HL-60/S4 treated with phorbol 12-myristate 13-acetate at 8.2 ng/mL for 4 days and 3 days (cell line): ENCODE measurements around the gene IL12B.
"Not testable (repeated sequence)": the region's sequence is repeated elsewhere in the genome, so short reads cannot be mapped to it uniquely, and the experiment has no call there.

Experiments used
- in situ Hi-C: fragments of 300-500 bp; cut with MboI; formaldehyde crosslinking; loops from 2 replicates; pipeline ENCODE4 v1.15.0; 2022; ENCODE audit warnings: low sequenced_read_pairs

Gene IL12B

DNA sequence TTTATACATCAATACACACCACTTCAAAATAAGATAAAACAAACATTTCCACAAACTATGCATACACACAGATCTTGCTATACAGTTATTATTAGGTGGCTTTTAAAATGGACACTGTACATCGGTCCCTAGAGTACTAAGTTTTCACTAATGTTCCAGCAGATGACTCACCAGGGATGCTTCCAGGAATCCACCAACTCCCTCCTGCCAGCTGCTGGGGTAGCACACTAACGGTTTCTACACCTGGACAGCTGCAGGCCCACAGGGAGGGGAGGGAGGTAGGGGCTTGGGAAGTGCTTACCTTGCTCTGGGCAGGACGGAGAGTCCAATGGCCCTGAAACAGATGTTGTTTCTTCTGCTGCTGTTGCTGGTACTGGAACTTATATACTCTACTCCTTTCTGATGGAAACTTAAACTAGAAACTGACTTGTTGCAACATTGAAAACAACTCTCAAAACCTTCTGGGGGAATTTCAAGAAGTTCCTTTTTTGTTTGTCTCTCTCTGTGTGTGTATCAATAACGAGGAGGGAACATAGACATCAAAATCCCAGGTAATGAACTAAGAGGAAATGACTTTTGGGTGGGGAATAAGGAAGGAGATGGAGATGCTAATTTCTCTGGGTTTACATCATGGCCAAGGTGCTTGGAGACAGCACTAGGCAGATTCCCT, at the start of gene IL12B:
Gene IL12B (minus strand): TSS at position 357 of the 670 bp plus-strand sequence. CDS start 3,705 bp downstream, outside the sequence.
- in situ Hi-C loops = no loop called here

DNA sequence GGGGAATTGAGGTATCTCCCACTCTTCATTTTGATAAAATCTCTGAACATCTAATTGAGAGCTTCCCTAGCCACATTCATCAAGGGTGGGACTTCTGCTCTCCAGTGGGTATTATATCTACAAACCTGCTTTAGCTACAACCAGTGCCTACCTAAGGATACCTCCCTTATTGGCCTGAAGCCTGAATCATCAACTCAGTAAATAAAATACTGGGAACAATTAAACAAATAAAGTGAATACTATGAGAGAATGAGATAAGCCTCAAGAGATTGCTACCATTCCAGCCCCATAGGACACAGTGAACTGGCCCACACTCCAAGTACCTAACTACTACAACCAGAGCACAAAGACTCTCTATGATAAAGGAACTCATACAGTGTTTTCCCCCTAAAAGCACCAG, 47.4 kb upstream of the IL12B start:
- in situ Hi-C loops = no loop called here

DNA sequence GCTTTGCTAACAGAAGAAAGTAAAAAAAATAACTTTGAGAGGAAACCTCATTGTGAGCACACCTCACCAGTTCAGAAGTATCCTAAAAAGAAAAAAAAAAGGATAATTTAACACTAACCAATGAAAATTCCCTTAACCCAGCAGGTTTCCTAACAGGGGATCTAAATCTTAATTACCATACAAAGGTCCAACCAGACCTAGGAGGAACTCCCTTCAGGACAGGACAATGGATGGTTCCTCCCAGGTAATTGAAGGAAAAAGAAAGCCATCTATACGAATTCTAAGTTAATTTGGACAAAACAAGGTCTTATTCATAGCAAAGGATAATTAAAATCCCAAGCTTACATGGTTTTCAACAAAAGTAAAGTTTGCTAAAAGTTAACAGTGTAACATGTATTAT, 37.6 kb upstream of the IL12B start:
- in situ Hi-C loops = not testable (repeated sequence)

DNA sequence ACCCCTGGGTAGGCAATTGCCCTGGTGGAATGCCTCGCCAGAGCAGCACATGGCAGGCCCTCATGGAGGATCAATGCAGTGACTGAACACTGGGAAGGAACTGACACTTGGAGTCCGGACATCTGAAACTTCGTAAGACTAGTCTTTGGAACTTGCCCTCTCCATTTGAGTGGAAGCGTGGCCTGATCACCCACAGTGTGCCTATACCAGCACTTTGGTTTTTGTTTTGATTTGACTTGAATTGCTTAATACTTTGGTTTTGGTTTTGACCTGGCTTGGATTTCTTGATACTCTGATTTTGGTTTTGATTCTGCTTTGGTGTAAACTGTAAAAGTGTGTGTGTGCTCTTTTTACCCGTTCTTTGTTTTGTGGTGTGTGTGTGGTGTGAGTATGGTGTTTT, 36.5 kb upstream of the IL12B start:
- in situ Hi-C loops = not testable (repeated sequence)

DNA sequence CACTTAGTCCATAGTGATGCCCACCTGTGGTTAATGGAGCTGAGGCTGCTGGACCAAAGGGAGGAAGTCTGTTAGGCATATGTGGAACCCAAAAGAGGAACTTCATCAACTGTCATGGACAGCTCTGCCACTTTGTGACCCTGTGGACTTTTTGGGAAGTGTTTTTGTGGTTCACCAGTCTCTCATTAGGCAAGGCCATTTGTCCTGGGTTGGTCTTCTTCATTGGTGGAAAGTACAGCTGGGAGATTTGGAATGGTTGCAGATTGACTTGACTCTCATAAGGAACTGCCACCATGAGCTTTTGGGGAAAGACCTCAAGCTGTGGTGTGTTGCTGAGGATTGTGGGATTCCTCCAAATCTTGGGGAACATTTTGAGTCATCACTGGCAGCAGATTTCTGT, 31.9 kb upstream of the IL12B start:
- in situ Hi-C loops = no loop called here

DNA sequence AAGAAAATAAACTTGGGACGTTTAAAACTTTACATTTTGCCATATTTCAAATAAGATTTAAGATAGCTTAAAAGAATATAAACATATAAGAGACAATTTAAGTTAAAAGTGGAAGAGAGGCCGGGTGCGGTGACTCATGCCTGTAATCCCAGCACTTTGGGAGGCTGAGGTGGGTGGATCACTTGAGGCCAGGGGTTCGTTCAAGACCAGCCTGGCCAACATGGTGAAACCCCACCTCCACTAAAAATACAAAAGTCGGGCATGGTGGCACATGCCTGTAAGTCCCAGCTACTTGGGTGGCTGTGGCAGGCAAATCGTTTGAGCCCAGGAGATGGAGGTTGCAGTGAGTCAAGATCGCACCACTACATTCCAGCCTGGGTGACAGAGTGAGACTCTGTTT, 29.6 kb upstream of the IL12B start:
- in situ Hi-C loops = not testable (repeated sequence)

DNA sequence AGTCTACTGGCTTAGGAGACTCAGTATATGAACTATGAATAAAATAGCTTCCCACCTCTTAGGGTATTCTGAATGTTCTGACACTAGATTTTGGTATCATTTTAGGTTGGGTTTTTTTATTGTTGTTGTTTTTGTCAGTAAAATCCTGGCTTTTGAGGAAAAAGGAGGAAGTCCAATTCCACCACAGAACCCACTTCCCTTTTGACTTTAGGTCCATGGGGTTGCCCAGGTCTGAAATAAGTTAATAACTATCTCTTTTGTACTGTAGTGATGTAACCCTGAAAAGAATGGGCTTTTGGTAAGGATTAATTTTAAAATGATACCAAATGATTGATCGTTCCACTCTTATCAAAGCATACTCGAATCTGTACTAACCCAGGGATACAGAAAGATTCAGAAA, 29.1 kb upstream of the IL12B start:
- in situ Hi-C loops = no loop called here

DNA sequence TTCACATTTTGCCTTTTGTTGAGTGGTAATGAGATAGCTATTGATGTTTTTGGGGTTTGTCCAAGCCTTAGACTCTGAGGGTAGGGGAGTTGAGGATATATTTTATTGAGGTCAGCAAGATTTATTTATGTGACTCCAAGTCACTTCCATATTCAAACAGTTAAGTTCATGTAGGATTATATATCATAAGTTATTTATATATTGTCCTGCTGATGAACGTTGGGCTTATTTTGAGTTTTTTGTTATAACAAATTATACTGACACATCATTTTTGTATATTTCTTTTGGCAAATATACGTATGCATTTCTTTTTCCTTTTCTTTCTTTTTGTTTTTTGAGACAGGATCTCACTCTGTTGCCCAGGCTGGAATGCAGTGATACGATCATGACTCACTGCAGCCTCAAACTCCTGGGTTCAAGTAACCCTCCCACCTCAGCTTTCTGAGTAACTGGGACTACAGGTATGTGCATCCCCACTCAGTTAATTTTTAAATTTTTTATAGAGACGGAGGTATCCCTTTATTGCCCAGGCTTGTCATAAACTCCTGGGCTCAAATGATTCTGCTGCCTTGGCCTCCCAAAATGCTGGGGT, 23.5 kb upstream of the IL12B start:
- in situ Hi-C loops = no loop called here

DNA sequence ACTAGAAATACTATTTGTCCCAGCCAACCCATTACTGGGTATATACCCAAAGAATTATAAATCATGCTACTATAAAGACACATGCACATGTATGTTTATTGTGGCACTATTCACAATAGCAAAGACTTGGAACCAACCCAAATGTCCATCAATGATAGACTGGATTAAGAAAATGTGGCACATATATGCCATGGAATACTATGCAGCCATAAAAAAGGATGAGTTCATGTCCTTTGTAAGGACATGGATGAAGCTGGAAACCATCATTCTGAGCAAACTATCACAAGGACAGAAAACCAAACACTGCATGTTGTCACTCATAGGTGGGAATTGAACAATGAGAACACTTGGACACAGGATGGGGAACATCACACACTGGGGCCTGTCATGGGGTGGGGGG, 20.4 kb upstream of the IL12B start:
- in situ Hi-C loops = not testable (repeated sequence)

DNA sequence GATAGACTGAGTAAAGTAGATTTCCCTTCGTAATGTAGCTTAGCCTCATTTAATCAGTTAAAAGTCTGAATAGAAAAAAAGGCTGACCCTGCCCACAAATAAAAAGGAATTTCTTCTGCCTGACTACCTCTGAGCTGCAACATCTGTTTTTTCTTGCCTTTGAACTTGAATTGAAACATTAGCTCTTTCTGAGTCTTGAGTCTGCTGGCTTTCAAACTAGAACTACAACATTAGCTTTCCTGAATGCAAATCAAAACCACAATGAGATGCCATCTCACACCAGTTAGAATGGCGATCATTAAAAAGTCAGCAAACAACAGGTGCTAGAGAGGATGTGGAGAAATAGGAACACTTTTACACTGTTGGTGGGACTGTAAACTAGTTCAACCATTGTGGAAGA, 19.9 kb upstream of the IL12B start:
- in situ Hi-C loops = not testable (repeated sequence)

DNA sequence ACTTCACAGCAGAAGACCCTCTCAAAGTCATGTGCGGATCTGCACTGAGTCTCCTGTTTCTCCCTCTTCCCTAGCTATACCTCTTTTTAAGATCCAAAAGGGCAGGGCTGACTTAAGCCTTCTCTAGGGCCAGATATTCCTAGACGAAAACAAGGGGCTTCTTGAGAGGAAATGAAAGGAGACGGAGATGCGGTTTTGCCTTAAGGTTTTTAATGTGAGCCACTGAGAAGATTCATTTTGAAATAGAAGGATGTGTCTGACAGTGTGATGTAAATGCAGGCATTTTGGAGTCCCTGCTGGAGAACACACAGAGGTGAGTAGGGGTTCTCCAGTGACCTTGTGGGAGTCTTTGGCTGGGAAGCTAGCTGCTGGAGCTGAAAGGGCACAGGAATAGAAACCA, 15.6 kb upstream of the IL12B start:
- in situ Hi-C loops = no loop called here

DNA sequence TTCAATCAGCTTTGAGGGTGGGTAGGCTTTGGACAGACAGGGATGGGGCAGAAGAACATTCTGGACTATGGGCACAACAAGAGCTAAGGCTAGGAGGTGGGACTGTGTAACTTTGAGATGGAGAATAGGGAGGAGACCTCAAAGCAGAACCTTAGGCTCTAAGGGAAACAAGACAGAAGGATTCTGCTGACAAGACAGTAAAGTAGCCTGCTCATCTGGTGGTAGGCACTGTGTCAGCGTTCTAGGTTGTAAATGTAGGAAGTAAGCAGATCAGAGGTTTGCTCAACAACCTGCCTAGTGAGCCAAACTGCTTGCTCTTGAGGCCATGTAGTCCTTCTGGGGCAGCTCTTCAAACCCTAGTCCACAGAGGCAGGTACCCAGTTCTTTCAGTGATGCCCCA, 15.0 kb upstream of the IL12B start:
- in situ Hi-C loops = no loop called here

DNA sequence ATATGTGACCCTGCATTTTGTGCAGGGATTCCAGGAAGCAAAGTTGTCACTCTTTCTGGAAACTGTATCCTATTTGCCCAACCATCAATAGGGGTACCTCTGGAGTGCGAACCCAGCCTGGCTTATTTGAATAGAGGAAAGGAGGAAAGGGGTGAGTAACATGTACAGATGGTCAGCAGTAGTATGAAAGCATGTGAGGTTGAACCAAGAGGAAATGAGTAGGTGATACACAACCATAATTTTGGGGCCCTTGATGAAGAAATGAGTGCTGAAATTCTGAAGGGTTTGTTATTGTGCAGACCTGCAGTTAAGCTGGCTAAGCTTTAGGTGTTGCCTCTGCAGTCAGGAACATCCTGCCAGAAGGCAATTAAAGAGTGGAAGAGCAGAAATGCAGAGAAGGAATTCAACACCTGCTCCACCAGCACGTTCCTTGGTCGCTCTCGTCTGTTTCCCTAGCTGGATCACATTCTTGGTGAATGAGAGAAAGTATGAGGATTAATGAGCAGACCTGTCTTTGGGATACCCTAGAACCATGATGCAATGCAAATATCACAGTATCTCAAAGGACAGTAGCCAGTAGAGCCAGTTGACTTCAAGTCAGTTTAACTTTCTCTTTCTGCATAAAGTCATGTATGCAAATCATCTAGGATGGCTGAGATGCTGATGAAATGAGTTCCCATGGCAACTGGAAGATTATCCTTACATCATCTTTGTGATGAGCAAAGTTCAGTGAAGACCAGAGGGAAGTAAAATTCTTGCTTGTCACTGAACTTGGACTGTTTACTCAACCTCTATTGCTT, 13.2 kb upstream of the IL12B start:
- in situ Hi-C loops = no loop called here

DNA sequence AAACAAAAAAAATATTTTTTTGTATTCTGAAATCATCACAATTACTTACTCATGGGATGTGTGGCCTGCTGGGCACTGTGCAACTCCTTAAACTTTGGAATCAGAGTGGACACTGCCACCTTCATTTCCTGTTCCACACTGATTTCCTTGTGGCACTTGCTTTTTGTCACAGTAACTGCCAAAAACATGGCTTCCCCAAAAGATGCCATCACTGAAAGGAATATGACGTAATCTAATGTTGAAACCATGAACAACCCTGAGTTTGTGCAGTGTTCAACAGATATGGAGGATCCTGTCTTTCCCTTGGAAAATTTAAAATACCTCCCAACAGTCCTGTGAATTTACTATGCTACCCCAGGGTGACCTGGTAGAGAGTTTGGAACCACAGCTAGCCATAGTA, 12.6 kb upstream of the IL12B start:
- in situ Hi-C loops = no loop called here

DNA sequence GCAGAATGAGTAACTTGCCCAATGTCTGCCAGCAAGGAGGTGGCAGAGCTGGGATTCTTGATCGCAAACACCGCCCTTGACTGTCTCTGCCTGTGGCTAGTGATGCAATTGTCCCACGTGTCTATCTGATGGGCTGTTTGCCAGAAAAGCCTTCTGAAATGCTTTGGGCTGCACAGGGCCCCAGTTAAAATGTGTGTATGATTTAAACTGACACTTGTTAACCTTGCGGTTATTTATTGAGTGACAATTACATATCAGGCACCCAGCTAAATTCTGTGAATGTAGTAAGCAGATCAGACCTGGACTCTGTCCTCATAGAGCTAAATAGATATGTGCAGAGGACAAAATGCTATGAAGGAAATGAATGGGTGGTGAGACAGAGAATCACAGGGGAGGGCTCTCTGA, 11.6 kb upstream of the IL12B start:
- in situ Hi-C loops = no loop called here

DNA sequence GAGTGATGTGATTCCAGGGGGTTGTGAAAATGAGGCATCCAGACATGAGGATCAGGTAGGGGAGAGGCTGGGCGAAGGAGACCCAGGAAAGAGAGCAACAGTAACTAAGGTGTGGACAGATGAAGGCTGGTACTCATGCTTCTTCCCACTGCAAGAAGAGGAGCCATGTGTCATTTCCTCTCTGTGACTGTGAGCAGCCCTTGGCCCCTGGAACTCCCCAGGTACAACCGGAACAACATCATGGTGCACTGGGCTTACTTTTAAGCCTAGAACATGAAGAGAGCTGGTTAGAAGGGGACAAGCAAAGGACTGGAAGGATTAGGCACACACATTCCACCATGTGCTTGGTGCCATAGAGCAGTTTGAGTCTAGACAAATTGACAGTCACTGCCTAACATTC, 10.9 kb upstream of the IL12B start:
- in situ Hi-C loops = no loop called here

DNA sequence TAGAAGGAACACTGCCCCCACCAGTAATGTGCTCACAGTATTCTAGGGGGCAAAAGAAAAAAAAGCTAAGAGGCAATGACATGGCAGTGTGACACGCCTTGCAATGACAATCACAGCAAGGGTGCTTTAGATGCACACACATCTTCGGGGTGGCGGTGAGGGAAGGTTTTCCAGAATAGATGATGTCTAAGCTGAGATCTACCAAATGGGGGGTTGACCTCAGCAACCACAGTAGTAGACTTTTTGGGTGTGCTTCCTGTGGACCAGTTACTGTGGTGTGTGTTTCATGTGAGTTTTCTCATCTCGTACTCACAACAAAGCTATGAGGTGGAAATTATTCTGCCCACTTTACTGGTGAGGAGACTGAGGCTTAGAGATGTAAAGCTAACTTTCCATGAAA, 10.2 kb upstream of the IL12B start:
- in situ Hi-C loops = no loop called here

DNA sequence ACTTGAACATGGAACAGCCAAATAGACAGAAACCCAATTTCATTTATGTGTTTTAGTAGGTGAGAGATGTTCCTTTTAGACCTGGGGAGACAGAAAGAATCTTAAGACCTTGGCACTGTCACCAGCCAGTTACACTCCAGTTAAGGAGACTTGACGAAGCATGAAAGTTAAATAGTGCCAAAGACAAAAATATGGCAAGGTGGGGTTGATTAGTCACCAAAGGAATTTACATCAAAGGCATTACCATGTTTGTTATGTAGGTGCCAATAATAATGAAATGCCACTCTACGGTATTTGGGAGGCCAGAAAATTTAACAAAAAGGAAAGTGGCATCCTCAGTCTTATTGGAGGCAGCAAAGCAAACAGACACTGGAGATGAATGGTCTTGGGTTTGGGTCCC, 9.2 kb upstream of the IL12B start:
- in situ Hi-C loops = no loop called here

DNA sequence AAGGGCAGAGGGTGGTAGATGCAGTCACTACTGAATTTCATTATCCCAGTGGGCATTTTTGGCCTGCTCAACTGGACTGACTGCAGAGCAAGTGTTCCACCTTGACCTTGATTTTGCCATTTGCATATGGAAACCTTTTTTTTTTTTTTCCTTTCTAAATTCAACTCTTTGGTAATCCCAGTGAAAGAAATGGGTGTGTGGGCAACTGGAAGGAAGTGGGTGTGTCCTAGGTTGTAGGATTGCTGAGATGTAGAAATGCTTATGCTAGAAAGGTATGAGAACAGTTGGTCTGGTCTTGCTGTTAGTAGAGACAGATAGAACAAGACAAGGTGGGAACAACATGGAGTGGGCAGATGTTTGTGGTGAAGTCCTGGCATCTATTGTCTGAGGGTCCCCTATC, 7.8 kb upstream of the IL12B start:
- in situ Hi-C loops = no loop called here

DNA sequence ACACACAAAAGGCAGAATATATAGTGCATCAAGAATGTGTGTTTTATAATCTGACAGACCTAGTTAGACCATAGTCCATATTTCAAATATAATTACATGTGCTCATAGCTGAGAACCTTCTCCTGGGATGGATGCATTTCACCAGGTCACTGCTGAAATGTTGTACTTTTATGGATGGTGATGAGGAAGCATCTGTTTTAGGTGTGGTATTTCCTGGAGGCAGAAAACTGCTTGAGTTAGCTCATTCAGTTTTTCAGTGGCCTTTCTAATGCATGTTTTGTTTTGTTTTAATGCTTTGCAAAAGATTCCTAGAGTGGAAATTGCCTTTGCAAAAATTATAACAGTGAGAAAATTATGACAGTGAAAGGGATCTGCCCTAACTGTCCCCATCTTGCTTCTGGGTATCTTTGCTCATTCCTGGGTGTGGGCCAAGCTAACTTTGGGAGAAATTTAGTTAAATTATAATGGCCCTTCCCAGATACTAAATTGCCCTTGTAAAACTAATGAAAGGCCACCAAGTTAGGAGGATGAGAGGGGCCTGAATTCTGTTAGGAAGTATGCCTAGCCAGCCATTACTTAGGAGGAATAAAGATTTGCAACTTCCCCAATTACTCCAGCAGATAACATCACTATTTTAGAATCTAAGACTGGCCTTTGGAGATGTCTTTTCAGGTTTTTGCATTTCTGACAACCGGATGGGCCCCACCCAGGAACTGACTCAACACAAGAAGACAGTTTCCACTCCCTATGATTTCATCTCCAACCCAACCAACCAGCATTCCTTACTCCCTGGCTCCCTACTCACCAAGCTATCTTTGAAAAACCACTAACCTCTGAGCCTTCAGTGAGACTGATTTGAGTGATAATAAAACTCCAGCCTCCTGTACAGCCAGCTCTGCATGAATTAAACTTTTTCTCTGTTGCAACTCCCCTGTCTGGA, 7.0 kb upstream of the IL12B start:
- in situ Hi-C loops = no loop called here

DNA sequence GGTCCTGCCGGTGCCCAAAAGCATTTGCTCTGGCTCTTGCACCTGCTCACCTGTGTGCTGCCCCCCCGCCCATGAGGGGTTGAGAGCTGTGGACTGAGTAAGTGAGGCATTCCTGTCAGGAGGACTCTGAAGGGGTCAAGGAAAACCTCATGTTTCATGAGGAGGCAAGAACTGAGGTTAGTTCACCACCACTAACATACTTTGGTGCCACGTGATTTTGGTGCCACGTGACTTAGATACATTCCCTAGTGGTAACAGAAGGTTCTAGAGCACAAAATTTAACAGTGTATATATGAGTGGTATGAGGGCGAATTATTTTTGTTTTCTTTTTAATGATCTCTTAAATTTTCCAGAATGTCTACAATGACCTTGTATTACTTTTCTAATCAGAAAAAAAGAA, 6.3 kb upstream of the IL12B start:
- in situ Hi-C loops = no loop called here
